ENCODE results near the gene KSR1.

DNA sequence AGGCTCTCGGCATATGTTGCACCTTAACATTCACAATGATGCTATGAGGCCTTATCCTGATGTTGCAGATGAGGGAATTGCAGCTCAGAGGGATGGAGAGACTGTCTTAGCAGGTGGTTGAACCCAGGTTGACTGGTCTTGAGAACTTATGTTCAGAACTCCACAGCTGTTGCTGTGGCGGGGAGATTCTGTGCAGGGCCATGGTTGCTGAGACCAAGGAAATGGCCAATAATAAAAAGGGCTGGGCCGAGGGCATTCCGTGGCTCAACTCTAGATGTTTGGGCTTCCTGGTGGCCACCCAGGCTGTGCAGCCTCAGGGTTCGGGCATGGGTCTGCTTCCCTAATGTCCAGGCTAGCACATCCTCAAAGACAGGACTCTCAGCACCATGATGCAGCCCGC lies 5.9 kb downstream of the KSR1 start:
- TF ChIP-seq, protein P1, sequence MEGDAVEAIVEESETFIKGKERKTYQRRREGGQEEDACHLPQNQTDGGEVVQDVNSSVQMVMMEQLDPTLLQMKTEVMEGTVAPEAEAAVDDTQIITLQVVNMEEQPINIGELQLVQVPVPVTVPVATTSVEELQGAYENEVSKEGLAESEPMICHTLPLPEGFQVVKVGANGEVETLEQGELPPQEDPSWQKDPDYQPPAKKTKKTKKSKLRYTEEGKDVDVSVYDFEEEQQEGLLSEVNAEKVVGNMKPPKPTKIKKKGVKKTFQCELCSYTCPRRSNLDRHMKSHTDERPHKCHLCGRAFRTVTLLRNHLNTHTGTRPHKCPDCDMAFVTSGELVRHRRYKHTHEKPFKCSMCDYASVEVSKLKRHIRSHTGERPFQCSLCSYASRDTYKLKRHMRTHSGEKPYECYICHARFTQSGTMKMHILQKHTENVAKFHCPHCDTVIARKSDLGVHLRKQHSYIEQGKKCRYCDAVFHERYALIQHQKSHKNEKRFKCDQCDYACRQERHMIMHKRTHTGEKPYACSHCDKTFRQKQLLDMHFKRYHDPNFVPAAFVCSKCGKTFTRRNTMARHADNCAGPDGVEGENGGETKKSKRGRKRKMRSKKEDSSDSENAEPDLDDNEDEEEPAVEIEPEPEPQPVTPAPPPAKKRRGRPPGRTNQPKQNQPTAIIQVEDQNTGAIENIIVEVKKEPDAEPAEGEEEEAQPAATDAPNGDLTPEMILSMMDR (conservative IDR thresholded peaks at IDR 0.05; ENCODE audit: low read depth in 2 of 2): no peak
- TF ChIP-seq POLR2AphosphoS5 (IDR thresholded peaks at IDR 0.05; ENCODE audit: low read depth) (no peak), EZH2 (IDR thresholded peaks at IDR 0.05; ENCODE audit: low read depth, unreplicated experiment) (no peak), CREB1 (CRISPR knock-in tag; IDR thresholded peaks at IDR 0.05; ENCODE audit: low read depth) (no peak), JUNB (IDR thresholded peaks at IDR 0.05; ENCODE audit: unreplicated experiment) (no peak), STAT1 (IDR thresholded peaks at IDR 0.05; ENCODE audit: unreplicated experiment) (no peak), EZH2phosphoT487 (IDR thresholded peaks at IDR 0.05; ENCODE audit: unreplicated experiment) (no peak), NANOG (IDR thresholded peaks at IDR 0.05; ENCODE audit: borderline replicate concordance) (no peak), ZNF114 (CRISPR knock-in tag; IDR thresholded peaks at IDR 0.05) (no peak)
- TF ChIP-seq, protein P2, sequence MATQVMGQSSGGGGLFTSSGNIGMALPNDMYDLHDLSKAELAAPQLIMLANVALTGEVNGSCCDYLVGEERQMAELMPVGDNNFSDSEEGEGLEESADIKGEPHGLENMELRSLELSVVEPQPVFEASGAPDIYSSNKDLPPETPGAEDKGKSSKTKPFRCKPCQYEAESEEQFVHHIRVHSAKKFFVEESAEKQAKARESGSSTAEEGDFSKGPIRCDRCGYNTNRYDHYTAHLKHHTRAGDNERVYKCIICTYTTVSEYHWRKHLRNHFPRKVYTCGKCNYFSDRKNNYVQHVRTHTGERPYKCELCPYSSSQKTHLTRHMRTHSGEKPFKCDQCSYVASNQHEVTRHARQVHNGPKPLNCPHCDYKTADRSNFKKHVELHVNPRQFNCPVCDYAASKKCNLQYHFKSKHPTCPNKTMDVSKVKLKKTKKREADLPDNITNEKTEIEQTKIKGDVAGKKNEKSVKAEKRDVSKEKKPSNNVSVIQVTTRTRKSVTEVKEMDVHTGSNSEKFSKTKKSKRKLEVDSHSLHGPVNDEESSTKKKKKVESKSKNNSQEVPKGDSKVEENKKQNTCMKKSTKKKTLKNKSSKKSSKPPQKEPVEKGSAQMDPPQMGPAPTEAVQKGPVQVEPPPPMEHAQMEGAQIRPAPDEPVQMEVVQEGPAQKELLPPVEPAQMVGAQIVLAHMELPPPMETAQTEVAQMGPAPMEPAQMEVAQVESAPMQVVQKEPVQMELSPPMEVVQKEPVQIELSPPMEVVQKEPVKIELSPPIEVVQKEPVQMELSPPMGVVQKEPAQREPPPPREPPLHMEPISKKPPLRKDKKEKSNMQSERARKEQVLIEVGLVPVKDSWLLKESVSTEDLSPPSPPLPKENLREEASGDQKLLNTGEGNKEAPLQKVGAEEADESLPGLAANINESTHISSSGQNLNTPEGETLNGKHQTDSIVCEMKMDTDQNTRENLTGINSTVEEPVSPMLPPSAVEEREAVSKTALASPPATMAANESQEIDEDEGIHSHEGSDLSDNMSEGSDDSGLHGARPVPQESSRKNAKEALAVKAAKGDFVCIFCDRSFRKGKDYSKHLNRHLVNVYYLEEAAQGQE (IDR thresholded peaks at IDR 0.05; ENCODE audit: unreplicated experiment): no peak
- TF ChIP-seq, protein P3, sequence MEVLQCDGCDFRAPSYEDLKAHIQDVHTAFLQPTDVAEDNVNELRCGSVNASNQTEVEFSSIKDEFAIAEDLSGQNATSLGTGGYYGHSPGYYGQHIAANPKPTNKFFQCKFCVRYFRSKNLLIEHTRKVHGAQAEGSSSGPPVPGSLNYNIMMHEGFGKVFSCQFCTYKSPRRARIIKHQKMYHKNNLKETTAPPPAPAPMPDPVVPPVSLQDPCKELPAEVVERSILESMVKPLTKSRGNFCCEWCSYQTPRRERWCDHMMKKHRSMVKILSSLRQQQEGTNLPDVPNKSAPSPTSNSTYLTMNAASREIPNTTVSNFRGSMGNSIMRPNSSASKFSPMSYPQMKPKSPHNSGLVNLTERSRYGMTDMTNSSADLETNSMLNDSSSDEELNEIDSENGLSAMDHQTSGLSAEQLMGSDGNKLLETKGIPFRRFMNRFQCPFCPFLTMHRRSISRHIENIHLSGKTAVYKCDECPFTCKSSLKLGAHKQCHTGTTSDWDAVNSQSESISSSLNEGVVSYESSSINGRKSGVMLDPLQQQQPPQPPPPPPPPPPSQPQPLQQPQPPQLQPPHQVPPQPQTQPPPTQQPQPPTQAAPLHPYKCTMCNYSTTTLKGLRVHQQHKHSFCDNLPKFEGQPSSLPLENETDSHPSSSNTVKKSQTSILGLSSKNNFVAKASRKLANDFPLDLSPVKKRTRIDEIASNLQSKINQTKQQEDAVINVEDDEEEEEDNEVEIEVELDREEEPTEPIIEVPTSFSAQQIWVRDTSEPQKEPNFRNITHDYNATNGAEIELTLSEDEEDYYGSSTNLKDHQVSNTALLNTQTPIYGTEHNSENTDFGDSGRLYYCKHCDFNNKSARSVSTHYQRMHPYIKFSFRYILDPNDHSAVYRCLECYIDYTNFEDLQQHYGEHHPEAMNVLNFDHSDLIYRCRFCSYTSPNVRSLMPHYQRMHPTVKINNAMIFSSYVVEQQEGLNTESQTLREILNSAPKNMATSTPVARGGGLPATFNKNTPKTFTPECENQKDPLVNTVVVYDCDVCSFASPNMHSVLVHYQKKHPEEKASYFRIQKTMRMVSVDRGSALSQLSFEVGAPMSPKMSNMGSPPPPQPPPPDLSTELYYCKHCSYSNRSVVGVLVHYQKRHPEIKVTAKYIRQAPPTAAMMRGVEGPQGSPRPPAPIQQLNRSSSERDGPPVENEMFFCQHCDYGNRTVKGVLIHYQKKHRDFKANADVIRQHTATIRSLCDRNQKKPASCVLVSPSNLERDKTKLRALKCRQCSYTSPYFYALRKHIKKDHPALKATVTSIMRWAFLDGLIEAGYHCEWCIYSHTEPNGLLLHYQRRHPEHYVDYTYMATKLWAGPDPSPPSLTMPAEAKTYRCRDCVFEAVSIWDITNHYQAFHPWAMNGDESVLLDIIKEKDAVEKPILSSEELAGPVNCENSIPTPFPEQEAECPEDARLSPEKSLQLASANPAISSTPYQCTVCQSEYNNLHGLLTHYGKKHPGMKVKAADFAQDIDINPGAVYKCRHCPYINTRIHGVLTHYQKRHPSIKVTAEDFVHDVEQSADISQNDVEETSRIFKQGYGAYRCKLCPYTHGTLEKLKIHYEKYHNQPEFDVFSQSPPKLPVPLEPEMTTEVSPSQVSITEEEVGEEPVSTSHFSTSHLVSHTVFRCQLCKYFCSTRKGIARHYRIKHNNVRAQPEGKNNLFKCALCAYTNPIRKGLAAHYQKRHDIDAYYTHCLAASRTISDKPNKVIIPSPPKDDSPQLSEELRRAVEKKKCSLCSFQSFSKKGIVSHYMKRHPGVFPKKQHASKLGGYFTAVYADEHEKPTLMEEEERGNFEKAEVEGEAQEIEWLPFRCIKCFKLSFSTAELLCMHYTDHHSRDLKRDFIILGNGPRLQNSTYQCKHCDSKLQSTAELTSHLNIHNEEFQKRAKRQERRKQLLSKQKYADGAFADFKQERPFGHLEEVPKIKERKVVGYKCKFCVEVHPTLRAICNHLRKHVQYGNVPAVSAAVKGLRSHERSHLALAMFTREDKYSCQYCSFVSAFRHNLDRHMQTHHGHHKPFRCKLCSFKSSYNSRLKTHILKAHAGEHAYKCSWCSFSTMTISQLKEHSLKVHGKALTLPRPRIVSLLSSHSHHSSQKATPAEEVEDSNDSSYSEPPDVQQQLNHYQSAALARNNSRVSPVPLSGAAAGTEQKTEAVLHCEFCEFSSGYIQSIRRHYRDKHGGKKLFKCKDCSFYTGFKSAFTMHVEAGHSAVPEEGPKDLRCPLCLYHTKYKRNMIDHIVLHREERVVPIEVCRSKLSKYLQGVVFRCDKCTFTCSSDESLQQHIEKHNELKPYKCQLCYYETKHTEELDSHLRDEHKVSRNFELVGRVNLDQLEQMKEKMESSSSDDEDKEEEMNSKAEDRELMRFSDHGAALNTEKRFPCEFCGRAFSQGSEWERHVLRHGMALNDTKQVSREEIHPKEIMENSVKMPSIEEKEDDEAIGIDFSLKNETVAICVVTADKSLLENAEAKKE (CRISPR knock-in tag; IDR thresholded peaks at IDR 0.05): no peak
